ENCODE results near the gene SFXN4. TPM values are rescaled to one million over a fixed set of nuclear protein-coding genes. Genes with fewer than 3 reads are reported as not detected.

Gene SFXN4
- total RNA-seq, 1 donor from 2014 or later, result 13.2 TPM

GRCh38 chr10:119206603-119207365 is 41.3 kb upstream of the SFXN4 start:
- H3K4me1 ChIP-seq, result peaks cover 44% of the 10 kb centered on the region
- H3K36me3 ChIP-seq, result no peaks in the 10 kb centered on the region
- peaks cover 17% of the 10 kb centered on the region for H3K27me3 ChIP-seq
- peaks cover 8% of the 10 kb centered on the region for H3K27me3 Mint-ChIP-seq (ENCODE audit: insufficient read depth, low read depth)
- H4K20me1 ChIP-seq (ENCODE audit: low read depth), result no peaks in the 10 kb centered on the region
- H3K79me2 ChIP-seq (ENCODE audit: low read depth), result peaks cover 3% of the 10 kb centered on the region
- peak overlapping the region; percentile 77 for H3K27ac ChIP-seq
- H3F3A ChIP-seq (ENCODE audit: low read depth), result peaks cover 27% of the 10 kb centered on the region
- H3K27ac Mint-ChIP-seq, result peak overlapping the region; percentile 98
- no peaks in the 10 kb centered on the region for H3K9me3 ChIP-seq (ENCODE audit: low read depth)
- H3K4me3 ChIP-seq, result peak overlapping the region; percentile 74
- peak; percentile 91 for DNase-seq (ENCODE audit: low spot score)
- no peaks in the 10 kb centered on the region for H3K36me3 Mint-ChIP-seq
- TF ChIP-seq CTCF (IDR thresholded peaks at IDR 0.05) (peak; percentile 80), EZH2phosphoT487 (IDR thresholded peaks at IDR 0.05) (no peak)
- peaks cover 63% of the 10 kb centered on the region for H3K4me1 Mint-ChIP-seq
- H2AFZ ChIP-seq (replicated peaks), result peak overlapping the region; percentile 52
- no peaks in the 10 kb centered on the region for H3K9me3 Mint-ChIP-seq
- peak overlapping the region; percentile 91 for H3K4me2 ChIP-seq
- H3K4me3 Mint-ChIP-seq, result peak overlapping the region; percentile 91
- H3K9ac ChIP-seq, result peak overlapping the region; percentile 67

GRCh38 chr10:119205894-119206602 is 40.5 kb upstream of the SFXN4 start:
- no peak overlapping the region for H3K9ac ChIP-seq
- peaks cover 56% of the 10 kb centered on the region for H3K4me1 Mint-ChIP-seq

GRCh38 chr10:119203006-119203405 is 37.5 kb upstream of the SFXN4 start:
- Histone ChIP-seq H3K9me3 (ENCODE audit: low read depth) (no peaks in the 10 kb centered on the region), H3K4me3 (no peak overlapping the region), H3K4me1 (peaks cover 15% of the 10 kb centered on the region), H4K20me1 (ENCODE audit: low read depth) (no peaks in the 10 kb centered on the region), H3F3A (ENCODE audit: low read depth) (peaks cover 14% of the 10 kb centered on the region), H3K27me3 (peaks cover 3% of the 10 kb centered on the region), H3K36me3 (no peaks in the 10 kb centered on the region), H3K9ac (no peak overlapping the region), H2AFZ (replicated peaks) (no peak overlapping the region), H3K27ac (no peak overlapping the region), H3K4me2 (peak overlapping the region; percentile 39), H3K79me2 (ENCODE audit: low read depth) (no peaks in the 10 kb centered on the region)
- Mint-ChIP-seq H3K4me3 (no peak overlapping the region), H3K4me1 (peaks cover 34% of the 10 kb centered on the region), H3K9me3 (no peaks in the 10 kb centered on the region), H3K36me3 (no peaks in the 10 kb centered on the region), H3K27me3 (ENCODE audit: insufficient read depth, low read depth) (peaks cover 10% of the 10 kb centered on the region), H3K27ac (no peak overlapping the region)
- no peak for TF ChIP-seq EZH2 (IDR thresholded peaks at IDR 0.05)
- no peak for TF ChIP-seq EZH2phosphoT487 (IDR thresholded peaks at IDR 0.05)
- no peak for DNase-seq (ENCODE audit: low spot score)

More at GRCh38 chr10:119205894-119206602, 40.5 kb upstream of the SFXN4 start:
- Histone ChIP-seq H4K20me1 (ENCODE audit: low read depth) (no peaks in the 10 kb centered on the region), H3K4me3 (peak overlapping the region; percentile 74), H3K79me2 (ENCODE audit: low read depth) (peaks cover 3% of the 10 kb centered on the region), H3K27ac (no peak overlapping the region), H3K36me3 (no peaks in the 10 kb centered on the region), H3K27me3 (peaks cover 17% of the 10 kb centered on the region), H2AFZ (replicated peaks) (peak overlapping the region; percentile 52), H3K4me2 (peak overlapping the region; percentile 91), H3F3A (ENCODE audit: low read depth) (peaks cover 24% of the 10 kb centered on the region), H3K4me1 (peaks cover 36% of the 10 kb centered on the region), H3K9me3 (ENCODE audit: low read depth) (no peaks in the 10 kb centered on the region)
- Mint-ChIP-seq H3K9me3 (no peaks in the 10 kb centered on the region), H3K27ac (peak overlapping the region; percentile 98), H3K27me3 (ENCODE audit: insufficient read depth, low read depth) (peaks cover 8% of the 10 kb centered on the region), H3K36me3 (no peaks in the 10 kb centered on the region), H3K4me3 (peak overlapping the region; percentile 91)
- peak; percentile 55 for DNase-seq (ENCODE audit: low spot score)
- TF ChIP-seq CTCF (IDR thresholded peaks at IDR 0.05) (no peak), EZH2phosphoT487 (IDR thresholded peaks at IDR 0.05) (no peak), EZH2 (IDR thresholded peaks at IDR 0.05) (no peak)
